Measurements from ENCODE around the gene MICALL2. TPM values are rescaled to one million over a fixed set of nuclear protein-coding genes. Genes with fewer than 3 reads are reported as not detected.

The MICALL2 gene
- total and polyA plus RNA-seq, 5 donors = 9.7 to 18.7 (median 13.0) TPM

GRCh38 chr7:1499367-1500029 lies 40.2 kb upstream of the MICALL2 start:
- no peak overlapping the region for H3K4me3 ChIP-seq (ENCODE audit: low read length)
- intact Hi-C loops (cut with DNase I) = loop anchor here in 1 of 4 donors (10.0 kb wide), 1 partner anchor 65 kb away; no protein-coding TSS in a partner anchor
- ATAC-seq = no peak
- DNase-seq = peak in 2 of 3 donors; percentile 46 to 56
- WGBS = 90% methylated on average over 33 of the region's 33 CpGs
- peaks cover 7% of the 10 kb centered on the region for H3K4me1 ChIP-seq (ENCODE audit: control insufficient read depth, insufficient read depth, low read length)
- no peaks in the 10 kb centered on the region for H3K27me3 ChIP-seq (ENCODE audit: control insufficient read depth, insufficient read depth)
- no peaks in the 10 kb centered on the region for H3K9me3 ChIP-seq (ENCODE audit: control insufficient read depth, low read length)
- H3K27ac ChIP-seq (ENCODE audit: low read length) = no peak overlapping the region

GRCh38 chr7:1498370-1499305 lies 39.4 kb upstream of the MICALL2 start:
- Histone ChIP-seq H3K4me3 (ENCODE audit: low read length) (no peak overlapping the region), H3K27ac (ENCODE audit: low read length) (no peak overlapping the region), H3K9me3 (ENCODE audit: control insufficient read depth, low read length) (no peaks in the 10 kb centered on the region), H3K4me1 (ENCODE audit: control insufficient read depth, insufficient read depth, low read length) (peaks cover 7% of the 10 kb centered on the region), H3K27me3 (ENCODE audit: control insufficient read depth, insufficient read depth) (no peaks in the 10 kb centered on the region)
- DNase-seq (peak in 2 of 3 donors; percentile 31 to 63), ATAC-seq (no peak)
- 95% methylated on average over 62 of the region's 62 CpGs for WGBS
- intact Hi-C loops (cut with DNase I) = no loop called here

- DNase-seq (peak in 2 of 3 donors; percentile 38 to 60), ATAC-seq (no peak)
- H3K27me3 ChIP-seq (ENCODE audit: control insufficient read depth, insufficient read depth) = no peaks in the 10 kb centered on the region
- 97% methylated on average over 37 of the region's 37 CpGs for WGBS
- H3K4me3 ChIP-seq (ENCODE audit: low read length) = no peak overlapping the region
- H3K27ac ChIP-seq (ENCODE audit: low read length) = no peak overlapping the region
- no peaks in the 10 kb centered on the region for H3K9me3 ChIP-seq (ENCODE audit: control insufficient read depth, low read length)
- no peaks in the 10 kb centered on the region for H3K4me1 ChIP-seq (ENCODE audit: control insufficient read depth, insufficient read depth, low read length)
- intact Hi-C loops (cut with DNase I) = no loop called here
These were observed 38.1 kb upstream of the MICALL2 start for GRCh38 chr7:1497293-1497927.

GRCh38 chr7:1496531-1497292 lies 37.4 kb upstream of the MICALL2 start:
- DNase-seq (peak in 1 of 3 donors; percentile 48), ATAC-seq (no peak)
- no peaks in the 10 kb centered on the region for H3K4me1 ChIP-seq (ENCODE audit: control insufficient read depth, insufficient read depth, low read length)
- 95% methylated on average over 33 of the region's 33 CpGs for WGBS
- H3K9me3 ChIP-seq (ENCODE audit: control insufficient read depth, low read length) = no peaks in the 10 kb centered on the region
- no peak overlapping the region for H3K27ac ChIP-seq (ENCODE audit: low read length)
- H3K4me3 ChIP-seq (ENCODE audit: low read length) = no peak overlapping the region
- intact Hi-C loops (cut with DNase I) = no loop called here
- H3K27me3 ChIP-seq (ENCODE audit: control insufficient read depth, insufficient read depth) = no peaks in the 10 kb centered on the region

GRCh38 chr7:1495564-1496242 lies 36.4 kb upstream of the MICALL2 start:
- no peaks in the 10 kb centered on the region for H3K27me3 ChIP-seq (ENCODE audit: control insufficient read depth, insufficient read depth)
- WGBS = 92% methylated on average over 34 of the region's 34 CpGs
- peak in 1 of 3 donors; percentile 43 for DNase-seq
- H3K4me1 ChIP-seq (ENCODE audit: control insufficient read depth, insufficient read depth, low read length) = no peaks in the 10 kb centered on the region
- no peak overlapping the region for H3K27ac ChIP-seq (ENCODE audit: low read length)
- H3K4me3 ChIP-seq (ENCODE audit: low read length) = no peak overlapping the region
- H3K9me3 ChIP-seq (ENCODE audit: control insufficient read depth, low read length) = no peaks in the 10 kb centered on the region
- ATAC-seq = no peak
- intact Hi-C loops (cut with DNase I) = no loop called here

- ATAC-seq (no peak), DNase-seq (peak in 1 of 3 donors; percentile 46)
- no peak overlapping the region for H3K27ac ChIP-seq (ENCODE audit: low read length)
- no peaks in the 10 kb centered on the region for H3K27me3 ChIP-seq (ENCODE audit: control insufficient read depth, insufficient read depth)
- intact Hi-C loops (cut with DNase I) = no loop called here
- no peak overlapping the region for H3K4me3 ChIP-seq (ENCODE audit: low read length)
- H3K4me1 ChIP-seq (ENCODE audit: control insufficient read depth, insufficient read depth, low read length) = no peaks in the 10 kb centered on the region
- no peaks in the 10 kb centered on the region for H3K9me3 ChIP-seq (ENCODE audit: control insufficient read depth, low read length)
- 94% methylated on average over 27 of the region's 27 CpGs for WGBS
These were observed 35.7 kb upstream of the MICALL2 start for GRCh38 chr7:1494866-1495563.

GRCh38 chr7:1494447-1494846 lies 35.2 kb upstream of the MICALL2 start:
- intact Hi-C loops (cut with DNase I) = no loop called here

GRCh38 chr7:1493571-1493970 lies 34.3 kb upstream of the MICALL2 start:
- WGBS = 96% methylated on average over 26 of the region's 26 CpGs
- no peak for ATAC-seq
- Histone ChIP-seq H3K27me3 (ENCODE audit: control insufficient read depth, insufficient read depth) (no peaks in the 10 kb centered on the region), H3K9me3 (ENCODE audit: control insufficient read depth, low read length) (no peaks in the 10 kb centered on the region), H3K27ac (ENCODE audit: low read length) (no peak overlapping the region), H3K4me3 (ENCODE audit: low read length) (no peak overlapping the region), H3K4me1 (ENCODE audit: control insufficient read depth, insufficient read depth, low read length) (no peaks in the 10 kb centered on the region)
- DNase-seq = no peak
- intact Hi-C loops (cut with DNase I) = no loop called here

More at GRCh38 chr7:1494447-1494846, 35.2 kb upstream of the MICALL2 start:
- Histone ChIP-seq H3K27ac (ENCODE audit: low read length) (no peak overlapping the region), H3K4me3 (ENCODE audit: low read length) (no peak overlapping the region), H3K27me3 (ENCODE audit: control insufficient read depth, insufficient read depth) (no peaks in the 10 kb centered on the region), H3K4me1 (ENCODE audit: control insufficient read depth, insufficient read depth, low read length) (no peaks in the 10 kb centered on the region), H3K9me3 (ENCODE audit: control insufficient read depth, low read length) (no peaks in the 10 kb centered on the region)
- WGBS = 93% methylated on average over 25 of the region's 25 CpGs
- ATAC-seq (no peak), DNase-seq (no peak)

GRCh38 chr7:1493129-1493528 lies 33.9 kb upstream of the MICALL2 start:
- 91% methylated on average over 20 of the region's 20 CpGs for WGBS
- H3K27me3 ChIP-seq (ENCODE audit: control insufficient read depth, insufficient read depth) = no peaks in the 10 kb centered on the region
- no peak for ATAC-seq

More at GRCh38 chr7:1493129-1493528, 33.9 kb upstream of the MICALL2 start:
- Histone ChIP-seq H3K27ac (ENCODE audit: low read length) (no peak overlapping the region), H3K9me3 (ENCODE audit: control insufficient read depth, low read length) (no peaks in the 10 kb centered on the region), H3K4me1 (ENCODE audit: control insufficient read depth, insufficient read depth, low read length) (no peaks in the 10 kb centered on the region), H3K4me3 (ENCODE audit: low read length) (no peak overlapping the region)
- DNase-seq = no peak
- intact Hi-C loops (cut with DNase I) = no loop called here
